CD4-positive, alpha-beta T cell (primary cell): ENCODE measurements around the gene MAJIN. TPM values are rescaled to one million over a fixed set of nuclear protein-coding genes. Genes with fewer than 3 reads are reported as not detected.

Experiments
- ATAC-seq: fragments of 200-7000 bp; cut with Tn5 transposase; one replicate; pipeline ENCODE4 v1.10.0; 2022; ENCODE audit warnings: mild to moderate bottlenecking; ENCODE audit not compliant: poor library complexity
- CTCF ChIA-PET: fragments of 350-600 bp; sonication (Branson Sonifier 250); formaldehyde crosslinking; loops from one replicate; lab custom pipeline; 2021; ENCODE audit warnings: antibody characterized with exemption, inconsistent platforms; lab: Charles Lee
- POLR2A ChIA-PET: fragments of 350-600 bp; sonication (Branson Sonifier 250); formaldehyde crosslinking; loops from one replicate; lab custom pipeline; 2021; ENCODE audit warnings: antibody characterized with exemption, inconsistent platforms; lab: Charles Lee
- DNase-seq, 14 experiments: peaks; one replicate each; pipeline ENCODE4 v3.0.0-alpha.2; 2013 to 2020; ENCODE audit warnings: mixed read lengths in 2 of 14
- H3K27ac ChIP-seq, 2 donors: one replicate each; pipeline versions ENCODE4 v1.5.1 to v1.7.0; 2013; ENCODE audit warnings: low read length in 2 of 2, low read depth in 1 of 2, mild to moderate bottlenecking in 1 of 2
- H3K27me3 ChIP-seq, 2 experiments: 1 replicate in 1 of 2; 2 replicates in 1 of 2; pipeline versions ENCODE4 v1.6.1 to v1.7.0; 2013; ENCODE audit warnings: low read length in 2 of 2, control low read depth in 1 of 2, mild to moderate bottlenecking in 1 of 2, moderate library complexity in 1 of 2; ENCODE audit not compliant: insufficient read depth in 2 of 2, control insufficient read depth in 1 of 2
- H3K36me3 ChIP-seq: one replicate; pipeline ENCODE4 v1.6.1; 2013; ENCODE audit warnings: low read length, control low read depth; ENCODE audit not compliant: insufficient read depth
- H3K4me1 ChIP-seq: one replicate; pipeline ENCODE4 v1.6.1; 2013; ENCODE audit warnings: low read length, control low read depth; ENCODE audit not compliant: insufficient read depth
- H3K4me3 ChIP-seq: one replicate; pipeline ENCODE4 v1.5.1; 2013; ENCODE audit warnings: mild to moderate bottlenecking, low read length, moderate library complexity
- H3K9me3 ChIP-seq, 2 experiments: 1 replicate in 1 of 2; 2 replicates in 1 of 2; pipeline versions ENCODE4 v1.6.1 to v1.7.0; 2013; ENCODE audit warnings: low read length in 2 of 2, mild to moderate bottlenecking in 2 of 2, control low read depth in 1 of 2, moderate library complexity in 1 of 2; ENCODE audit not compliant: control insufficient read depth in 1 of 2, insufficient read depth in 1 of 2
- H3K27ac Mint-ChIP-seq: one replicate; pipeline ENCODE4 v1.8.0; 2020; ENCODE audit warnings: mixed read lengths
- H3K27me3 Mint-ChIP-seq: one replicate; pipeline ENCODE4 v1.8.0; 2021; ENCODE audit warnings: mixed read lengths
- H3K36me3 Mint-ChIP-seq: one replicate; pipeline ENCODE4 v1.8.0; 2021; ENCODE audit warnings: low read depth, mixed read lengths
- H3K4me1 Mint-ChIP-seq: one replicate; pipeline ENCODE4 v1.8.0; 2021; ENCODE audit warnings: low read depth, mixed read lengths
- H3K4me3 Mint-ChIP-seq: one replicate; pipeline ENCODE4 v1.8.0; 2020; ENCODE audit warnings: mild to moderate bottlenecking, mixed read lengths
- H3K9me3 Mint-ChIP-seq: one replicate; pipeline ENCODE4 v1.8.0; 2020; ENCODE audit warnings: mixed read lengths
- intact Hi-C, 2 experiments: fragments of 100-400 bp; cut with DNase I in 1 of 2; cut with micrococcal nuclease in 1 of 2; formaldehyde crosslinking; loops; one replicate each; pipeline versions ENCODE4 v1.15.1 to v1.9.0; 2023 to 2025; cut with DNase I, micrococcal nuclease
- total RNA-seq, 174 experiments: library from RNA in 2 of 174; stranded (reverse) in 2 of 174; gene quantifications; one replicate each; pipeline ENCODE4 v1.2.3 and lab custom pipeline; 2021 to 2026
- TF ChIP-seq, protein P1 (sequence below): fragments of 200-600 bp; IDR thresholded peaks from one replicate; pipeline ENCODE4 v1.8.0; 2022; ENCODE audit warnings: antibody characterized with exemption, mild to moderate bottlenecking

Gene MAJIN
- total RNA-seq, 2 experiments from 2014 or later: 0.50 to 0.55 TPM

GRCh38 chr11:64917663-64917995, 54.3 kb downstream of the MAJIN start:
- Mint-ChIP-seq H3K9me3 (no peaks in the 10 kb centered on the region), H3K27me3 (no peaks in the 10 kb centered on the region), H3K27ac (peak overlapping the region; percentile 81), H3K4me1 (peaks cover 26% of the 10 kb centered on the region), H3K36me3 (peaks cover 28% of the 10 kb centered on the region), H3K4me3 (peak overlapping the region; percentile 93)
- no peak for ATAC-seq
- DNase-seq: no peak
- Histone ChIP-seq H3K4me1 (peaks cover 33% of the 10 kb centered on the region), H3K36me3 (peaks cover 16% of the 10 kb centered on the region), H3K27ac (peak overlapping the region; percentile 54 to 57), H3K9me3 (no peaks in the 10 kb centered on the region), H3K4me3 (peak overlapping the region; percentile 43), H3K27me3 (no peaks in the 10 kb centered on the region)
- TF ChIP-seq, protein P1, sequence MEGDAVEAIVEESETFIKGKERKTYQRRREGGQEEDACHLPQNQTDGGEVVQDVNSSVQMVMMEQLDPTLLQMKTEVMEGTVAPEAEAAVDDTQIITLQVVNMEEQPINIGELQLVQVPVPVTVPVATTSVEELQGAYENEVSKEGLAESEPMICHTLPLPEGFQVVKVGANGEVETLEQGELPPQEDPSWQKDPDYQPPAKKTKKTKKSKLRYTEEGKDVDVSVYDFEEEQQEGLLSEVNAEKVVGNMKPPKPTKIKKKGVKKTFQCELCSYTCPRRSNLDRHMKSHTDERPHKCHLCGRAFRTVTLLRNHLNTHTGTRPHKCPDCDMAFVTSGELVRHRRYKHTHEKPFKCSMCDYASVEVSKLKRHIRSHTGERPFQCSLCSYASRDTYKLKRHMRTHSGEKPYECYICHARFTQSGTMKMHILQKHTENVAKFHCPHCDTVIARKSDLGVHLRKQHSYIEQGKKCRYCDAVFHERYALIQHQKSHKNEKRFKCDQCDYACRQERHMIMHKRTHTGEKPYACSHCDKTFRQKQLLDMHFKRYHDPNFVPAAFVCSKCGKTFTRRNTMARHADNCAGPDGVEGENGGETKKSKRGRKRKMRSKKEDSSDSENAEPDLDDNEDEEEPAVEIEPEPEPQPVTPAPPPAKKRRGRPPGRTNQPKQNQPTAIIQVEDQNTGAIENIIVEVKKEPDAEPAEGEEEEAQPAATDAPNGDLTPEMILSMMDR: no peak
- CTCF ChIA-PET: no interaction called here
- POLR2A ChIA-PET: interaction anchor here (1.2 kb wide), 1 partner anchor 123 kb away, joined by 5 read pairs; the partner anchor contains the start of gene SAC3D1
- intact Hi-C loops: loop anchor here (1.0 to 5.0 kb wide), 5 partner anchors 39 to 215 kb away; partner anchors contain the start of genes SNX15 (in 2 of the 2), EHD1 (in 1 of the 2), FAU (in 1 of the 2) and MAJIN (in 1 of the 2)

DNA sequence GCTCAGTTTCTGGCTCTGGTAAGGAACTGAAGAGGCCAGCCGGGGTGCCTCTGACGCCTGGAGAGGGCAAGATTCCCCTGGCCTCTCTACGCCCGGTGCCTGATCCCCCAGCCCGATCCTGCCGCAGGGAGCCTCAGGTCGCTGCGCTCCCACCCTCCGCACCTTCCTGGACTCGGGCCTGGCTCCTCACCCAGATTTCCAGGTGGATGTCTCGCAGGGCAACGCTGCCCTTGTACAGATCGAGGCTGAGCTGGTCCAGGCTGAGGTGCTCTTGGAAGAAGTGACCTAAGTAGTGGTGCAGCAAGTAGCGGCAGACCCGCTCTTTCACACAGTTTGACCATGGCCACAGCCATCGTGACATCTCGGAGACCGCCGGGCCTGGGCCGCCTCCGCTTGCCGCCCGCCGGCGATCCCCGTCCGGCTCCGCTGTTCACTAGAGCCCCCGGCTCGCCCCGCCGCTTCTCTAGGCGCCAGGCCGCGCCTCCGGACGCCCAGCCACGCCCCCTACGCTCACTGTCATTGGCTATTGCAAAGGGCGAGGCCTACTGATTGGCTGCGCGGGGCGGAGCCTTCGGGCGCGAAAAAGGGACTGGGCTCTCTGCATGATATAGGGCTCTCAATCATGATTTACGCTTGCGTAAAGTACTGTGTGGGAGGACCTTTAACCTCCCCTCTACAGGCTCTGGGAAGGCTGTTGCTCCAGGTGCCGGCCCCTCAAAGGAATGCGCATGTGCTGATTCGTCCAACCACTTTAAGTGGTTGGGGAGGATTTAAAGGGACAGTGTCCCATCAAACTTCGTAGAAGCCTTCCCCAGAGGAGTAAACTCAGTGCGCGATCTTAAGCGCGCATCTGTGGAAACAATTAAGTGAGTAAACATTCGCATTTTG, 54.9 kb downstream of the MAJIN start, which contains the start of gene ATG2A:
Gene ATG2A (minus strand): TSS at position 435 of the 888 bp plus-strand sequence. CDS start 74 bp downstream, at position 361.
- Histone ChIP-seq H3K9me3 (no peaks in the 10 kb centered on the region), H3K27ac (peak within 1 kb of the TSS; percentile 66 to 78), H3K36me3 (peaks cover 21% of the 10 kb centered on the region), H3K27me3 (no peaks in the 10 kb centered on the region), H3K4me1 (peaks cover 33% of the 10 kb centered on the region), H3K4me3 (peak within 1 kb of the TSS; percentile 89)
- intact Hi-C loops: loop anchor here (1.0 to 5.0 kb wide), 5 partner anchors 38 to 215 kb away; partner anchors contain the start of genes SNX15 (in 2 of the 2), EHD1 (in 1 of the 2), FAU (in 1 of the 2) and MAJIN (in 1 of the 2)
- peak; percentile 97 to 100 (median 99) for DNase-seq
- TF ChIP-seq, protein P1: no peak
- Mint-ChIP-seq H3K4me1 (peaks cover 26% of the 10 kb centered on the region), H3K36me3 (peaks cover 32% of the 10 kb centered on the region), H3K4me3 (peak within 1 kb of the TSS; percentile 93), H3K9me3 (no peaks in the 10 kb centered on the region), H3K27me3 (no peaks in the 10 kb centered on the region), H3K27ac (peak within 1 kb of the TSS; percentile 81)
- CTCF ChIA-PET: no interaction called here
- POLR2A ChIA-PET: interaction anchor here (0.6 to 2.4 kb wide), 5 partner anchors 8 to 671 kb away, joined by 3 to 9 read pairs (median 5); partner anchors contain the start of genes MAJIN, PPP2R5B and SAC3D1
- peak; percentile 96 for ATAC-seq

GRCh38 chr11:64916040-64916774, 55.7 kb downstream of the MAJIN start:
- Mint-ChIP-seq H3K27ac (peak overlapping the region; percentile 81), H3K36me3 (peaks cover 39% of the 10 kb centered on the region), H3K9me3 (no peaks in the 10 kb centered on the region), H3K27me3 (no peaks in the 10 kb centered on the region), H3K4me3 (peak overlapping the region; percentile 93), H3K4me1 (peaks cover 26% of the 10 kb centered on the region)
- peaks cover 33% of the 10 kb centered on the region for H3K4me1 ChIP-seq
- peak overlapping the region; percentile 89 for H3K4me3 ChIP-seq
- H3K27ac ChIP-seq: peak overlapping the region; percentile 66 to 78
- H3K9me3 ChIP-seq: no peaks in the 10 kb centered on the region
- intact Hi-C loops: loop anchor here (2.0 to 5.0 kb wide), 4 partner anchors 37 to 216 kb away; partner anchors contain the start of genes EHD1 (in 1 of the 2), FAU (in 1 of the 2), MAJIN (in 1 of the 2) and MRPL49 (in 1 of the 2)
- ATAC-seq (no peak), DNase-seq (peak in 12 of 14 experiments; percentile 12 to 82 (median 36))
- POLR2A ChIA-PET: interaction anchor here (0.6 to 2.4 kb wide), 6 partner anchors 9 to 670 kb away, joined by 3 to 9 read pairs (median 3); partner anchors contain the start of genes MAJIN, PPP2R5B and SF1
- CTCF ChIA-PET: no interaction called here
- no peaks in the 10 kb centered on the region for H3K27me3 ChIP-seq
- TF ChIP-seq, protein P1: no peak
- H3K36me3 ChIP-seq: peaks cover 29% of the 10 kb centered on the region
